VCaP (cell line): ENCODE measurements around the gene MINDY4.

Source experiments
- H3K27ac ChIP-seq: fragments of 450-650 bp; 2 replicates; pipeline ENCODE4 v1.5.1; 2017
- CTCF ChIP-seq: fragments of 450-650 bp; conservative IDR thresholded peaks from 2 replicates; pipeline ENCODE4 v1.5.1; 2017; ENCODE audit warnings: mild to moderate bottlenecking, moderate library complexity

MINDY4 gene

GRCh38 chr7:30855936-30856335 is 84.7 kb downstream of the MINDY4 start:
- no peak overlapping the region for H3K27ac ChIP-seq
- no peak for TF ChIP-seq CTCF

GRCh38 chr7:30858576-30858975 is 87.4 kb downstream of the MINDY4 start:
- H3K27ac ChIP-seq, result no peak overlapping the region
- TF ChIP-seq CTCF, result no peak

GRCh38 chr7:30859202-30859939 is 88.2 kb downstream of the MINDY4 start:
- TF ChIP-seq CTCF, result no peak
- H3K27ac ChIP-seq, result no peak overlapping the region

- H3K27ac ChIP-seq, result no peak overlapping the region
- no peak for TF ChIP-seq CTCF
Measured at GRCh38 chr7:30859940-30860496, 88.8 kb downstream of the MINDY4 start.

GRCh38 chr7:30861612-30862011 is 90.4 kb downstream of the MINDY4 start:
- no peak overlapping the region for H3K27ac ChIP-seq
- TF ChIP-seq CTCF, result no peak

- H3K27ac ChIP-seq, result no peak overlapping the region
- no peak for TF ChIP-seq CTCF
Measured at GRCh38 chr7:30862995-30863705, 91.9 kb downstream of the MINDY4 start.

- no peak for TF ChIP-seq CTCF
- H3K27ac ChIP-seq, result no peak overlapping the region
Measured at GRCh38 chr7:30863706-30864035, 92.5 kb downstream of the MINDY4 start.
